Measurements from ENCODE around the gene HORMAD2.

- TF ChIP-seq POLR2AphosphoS5 (IDR thresholded peaks at IDR 0.05): no peak
- no peak for TF ChIP-seq CTCF (IDR thresholded peaks at IDR 0.05)
- TF ChIP-seq POLR2A (IDR thresholded peaks at IDR 0.05): no peak
These were observed 105.3 kb downstream of the HORMAD2 start for GRCh38 chr22:30185549-30185948.
